PC-9 (cell line): ENCODE measurements around the gene PAPOLG. TPM values are rescaled to one million over a fixed set of nuclear protein-coding genes. Genes with fewer than 3 reads are reported as not detected.

Source experiments
- BruUV-seq: library from RNA; stranded (reverse); fragments of 400-500 nt; replicated peaks from 2 replicates; lab custom pipeline; 2021; lab: Mats Ljungman, UMichigan
- CTCF ChIA-PET: fragments of 300-600 bp; sonication (Branson Sonifier 250); formaldehyde crosslinking; loops from one replicate; lab custom pipeline; 2022; ENCODE audit warnings: antibody characterized with exemption; lab: Charles Lee
- POLR2A ChIA-PET: fragments of 300-600 bp; sonication (Branson Sonifier 250); formaldehyde crosslinking; loops from one replicate; lab custom pipeline; 2022; ENCODE audit warnings: antibody characterized with exemption; ENCODE audit not compliant: unreplicated experiment; lab: Charles Lee
- DNase-seq, 2 experiments: peaks; one replicate each; pipeline versions ENCODE4 v3.0.0 to v3.0.0-alpha.2; 2015 to 2022; ENCODE audit warnings: mixed read lengths in 1 of 2
- H2AFZ ChIP-seq: fragments of 200-600 bp; sonication (generic); 2 replicates; pipeline ENCODE4 v1.8.1; 2017; ENCODE audit warnings: antibody characterized with exemption
- H3F3A ChIP-seq: fragments of 200-600 bp; sonication (generic); 2 replicates; pipeline ENCODE4 v1.8.1; 2017; ENCODE audit warnings: antibody characterized with exemption, mild to moderate bottlenecking, low read depth; ENCODE audit not compliant: insufficient read depth
- H3K27ac ChIP-seq: fragments of 200-600 bp; sonication (generic); 2 replicates; pipeline ENCODE4 v1.6.1; 2016; ENCODE audit warnings: mixed run types
- H3K27me3 ChIP-seq: fragments of 200-600 bp; sonication (generic); 2 replicates; pipeline ENCODE4 v1.6.1; 2016; ENCODE audit warnings: low read depth, mixed run types; ENCODE audit not compliant: insufficient read depth
- H3K36me3 ChIP-seq: fragments of 200-600 bp; sonication (generic); 2 replicates; pipeline ENCODE4 v1.6.1; 2016; ENCODE audit warnings: low read depth, mixed run types
- H3K4me1 ChIP-seq: fragments of 200-600 bp; sonication (generic); replicated peaks from 2 replicates; pipeline ENCODE4 v1.6.1; 2016; ENCODE audit warnings: mixed run types; ENCODE audit not compliant: insufficient read depth
- H3K4me2 ChIP-seq: fragments of 200-600 bp; sonication (generic); 2 replicates; pipeline ENCODE4 v1.6.1; 2017; ENCODE audit warnings: mixed run types
- H3K4me3 ChIP-seq: fragments of 200-600 bp; sonication (generic); 2 replicates; pipeline ENCODE4 v1.6.1; 2016; ENCODE audit warnings: mixed run types
- H3K79me2 ChIP-seq: fragments of 200-600 bp; sonication (generic); 2 replicates; pipeline ENCODE4 v1.6.1; 2017; ENCODE audit warnings: low read depth, mixed run types
- H3K9me2 ChIP-seq: fragments of 200-600 bp; sonication (generic); 2 replicates; pipeline ENCODE4 v1.8.1; 2017; ENCODE audit warnings: mild to moderate bottlenecking; ENCODE audit not compliant: insufficient read depth
- H3K9me3 ChIP-seq: fragments of 200-600 bp; sonication (generic); 2 replicates; pipeline ENCODE4 v1.8.1; 2016; ENCODE audit warnings: low read depth; ENCODE audit not compliant: insufficient read depth
- H4K20me1 ChIP-seq: fragments of 200-600 bp; sonication (generic); 2 replicates; pipeline ENCODE4 v1.8.1; 2017; ENCODE audit not compliant: insufficient read depth
- EZH2 ChIP-seq: fragments of 200-600 bp; sonication (generic); IDR thresholded peaks from 2 replicates; pipeline ENCODE4 v1.8.0; 2017; ENCODE audit warnings: antibody characterized with exemption, low read depth
- intact Hi-C: fragments of 100-400 bp; cut with micrococcal nuclease; formaldehyde crosslinking; loops from one replicate; pipeline ENCODE4 v1.10.0; 2022; ENCODE audit not compliant: unreplicated experiment
- total RNA-seq: library from RNA; stranded (reverse); gene quantifications from 2 replicates; pipeline ENCODE4 v1.2.3, GENCODE V29; 2021
- TF ChIP-seq, protein P1 (sequence below): fragments of 200-600 bp; sonication (generic); conservative IDR thresholded peaks from 2 replicates; pipeline ENCODE4 v1.6.1; 2017; ENCODE audit warnings: mixed run types, antibody characterized with exemption, mild to moderate bottlenecking, moderate library complexity

The PAPOLG gene
- total RNA-seq, 1 experiment from 2014 or later, result 13.7 TPM

DNA sequence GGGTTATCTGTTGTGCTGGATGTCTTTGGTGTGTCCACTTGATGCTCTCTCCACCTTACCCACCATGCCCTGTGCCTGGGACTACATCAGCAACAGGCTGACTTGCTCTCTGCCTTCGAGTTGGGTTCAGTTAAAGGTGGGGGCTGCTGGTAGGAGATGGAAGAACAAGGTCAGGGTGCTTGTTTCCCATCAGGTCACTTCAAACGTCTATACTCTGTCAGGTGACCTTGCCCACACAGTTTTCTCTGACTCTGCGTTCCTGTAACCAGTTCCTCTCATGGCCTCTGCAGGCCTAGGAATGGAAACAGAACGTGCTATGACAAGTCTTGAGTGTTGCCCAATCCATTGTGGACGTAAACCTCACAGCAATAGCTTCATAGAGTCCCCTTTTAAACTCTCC, 38.4 kb upstream of the PAPOLG start:
- Histone ChIP-seq H3K9me2 (no peaks in the 10 kb centered on the region), H3F3A (no peaks in the 10 kb centered on the region), H3K4me1 (no peaks in the 10 kb centered on the region), H3K27ac (no peak overlapping the region), H3K4me3 (no peak overlapping the region), H3K9me3 (no peaks in the 10 kb centered on the region), H3K27me3 (no peaks in the 10 kb centered on the region), H4K20me1 (no peaks in the 10 kb centered on the region), H2AFZ (no peak overlapping the region), H3K36me3 (no peaks in the 10 kb centered on the region), H3K4me2 (no peak overlapping the region), H3K79me2 (no peaks in the 10 kb centered on the region)
- ChIA-PET POLR2A (no interaction called here), CTCF (no interaction called here)
- intact Hi-C loops, result no loop called here
- DNase-seq, result no peak
- no TSS peak for BruUV-seq
- no peak for TF ChIP-seq EZH2

DNA sequence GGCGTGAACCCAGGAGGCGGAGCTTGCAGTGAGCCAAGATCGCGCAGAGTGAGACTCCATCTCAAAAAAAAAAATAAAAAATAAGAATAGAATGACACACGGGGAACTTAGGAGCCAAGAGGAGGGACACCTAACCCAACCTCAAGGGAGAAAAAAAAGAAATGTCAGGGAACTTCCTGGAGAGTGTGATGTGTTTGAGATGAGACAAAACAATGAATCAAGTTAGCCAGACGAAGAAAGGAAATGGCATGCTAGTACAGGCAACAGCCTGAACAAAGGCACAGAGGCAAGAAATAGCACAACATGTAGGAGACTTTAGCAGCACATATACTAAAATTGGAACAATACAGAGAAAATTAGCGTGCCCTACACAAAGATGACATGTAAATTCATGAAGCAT, 36.7 kb upstream of the PAPOLG start:
- no peaks in the 10 kb centered on the region for H3K9me2 ChIP-seq
- BruUV-seq, result no TSS peak
- H3K27me3 ChIP-seq, result no peaks in the 10 kb centered on the region
- no peak overlapping the region for H3K4me3 ChIP-seq
- no peak for TF ChIP-seq EZH2
- TF ChIP-seq, protein P1, sequence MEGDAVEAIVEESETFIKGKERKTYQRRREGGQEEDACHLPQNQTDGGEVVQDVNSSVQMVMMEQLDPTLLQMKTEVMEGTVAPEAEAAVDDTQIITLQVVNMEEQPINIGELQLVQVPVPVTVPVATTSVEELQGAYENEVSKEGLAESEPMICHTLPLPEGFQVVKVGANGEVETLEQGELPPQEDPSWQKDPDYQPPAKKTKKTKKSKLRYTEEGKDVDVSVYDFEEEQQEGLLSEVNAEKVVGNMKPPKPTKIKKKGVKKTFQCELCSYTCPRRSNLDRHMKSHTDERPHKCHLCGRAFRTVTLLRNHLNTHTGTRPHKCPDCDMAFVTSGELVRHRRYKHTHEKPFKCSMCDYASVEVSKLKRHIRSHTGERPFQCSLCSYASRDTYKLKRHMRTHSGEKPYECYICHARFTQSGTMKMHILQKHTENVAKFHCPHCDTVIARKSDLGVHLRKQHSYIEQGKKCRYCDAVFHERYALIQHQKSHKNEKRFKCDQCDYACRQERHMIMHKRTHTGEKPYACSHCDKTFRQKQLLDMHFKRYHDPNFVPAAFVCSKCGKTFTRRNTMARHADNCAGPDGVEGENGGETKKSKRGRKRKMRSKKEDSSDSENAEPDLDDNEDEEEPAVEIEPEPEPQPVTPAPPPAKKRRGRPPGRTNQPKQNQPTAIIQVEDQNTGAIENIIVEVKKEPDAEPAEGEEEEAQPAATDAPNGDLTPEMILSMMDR, result no peak
- no peaks in the 10 kb centered on the region for H3K4me1 ChIP-seq
- H3K27ac ChIP-seq, result no peak overlapping the region
- CTCF ChIA-PET, result no interaction called here
- H2AFZ ChIP-seq, result 0 out of 2 replicates have a peak overlapping the region, but pooled peaks have one; percentile 30
- no peaks in the 10 kb centered on the region for H3K79me2 ChIP-seq
- no peaks in the 10 kb centered on the region for H3F3A ChIP-seq
- no peaks in the 10 kb centered on the region for H4K20me1 ChIP-seq
- intact Hi-C loops, result no loop called here
- POLR2A ChIA-PET, result no interaction called here
- H3K4me2 ChIP-seq, result no peak overlapping the region
- no peak for DNase-seq
- no peaks in the 10 kb centered on the region for H3K9me3 ChIP-seq
- H3K36me3 ChIP-seq, result no peaks in the 10 kb centered on the region

- POLR2A ChIA-PET, result no interaction called here
Observed at GRCh38 chr2:60725466-60725865, 30.6 kb upstream of the PAPOLG start.

More at GRCh38 chr2:60725466-60725865, 30.6 kb upstream of the PAPOLG start:
- CTCF ChIA-PET, result interaction anchor here (0.6 kb wide), 1 partner anchor 318 kb away, joined by 5 read pairs; no protein-coding TSS in a partner anchor
- H3K27ac ChIP-seq, result no peak overlapping the region
- intact Hi-C loops, result no loop called here
- BruUV-seq, result no TSS peak
- no peak overlapping the region for H3K4me2 ChIP-seq
- no peaks in the 10 kb centered on the region for H3K4me1 ChIP-seq
- H3K79me2 ChIP-seq, result no peaks in the 10 kb centered on the region
- no peaks in the 10 kb centered on the region for H3F3A ChIP-seq
- TF ChIP-seq, protein P1, result no peak
- no peak for TF ChIP-seq EZH2
- DNase-seq, result no peak
- no peaks in the 10 kb centered on the region for H3K36me3 ChIP-seq
- no peaks in the 10 kb centered on the region; the same call in 1 of the 2 replicates for H3K27me3 ChIP-seq
- H3K9me3 ChIP-seq, result no peaks in the 10 kb centered on the region
- H2AFZ ChIP-seq, result no peak overlapping the region
- no peaks in the 10 kb centered on the region for H4K20me1 ChIP-seq
- H3K4me3 ChIP-seq, result no peak overlapping the region
- no peaks in the 10 kb centered on the region for H3K9me2 ChIP-seq
